MCF 10A (cell line): ENCODE measurements around the gene DNAL1. TPM values are rescaled to one million over a fixed set of nuclear protein-coding genes. Genes with fewer than 3 reads are reported as not detected.

Source experiments
- BruUV-seq: library from RNA; stranded (reverse); fragments of 400-500 nt; replicated peaks from 2 replicates; lab custom pipeline; 2021; lab: Mats Ljungman, UMichigan
- CTCF ChIA-PET: fragments of 300-600 bp; sonication (Branson Sonifier 250); formaldehyde crosslinking; extraction: SDS; loops from one replicate; lab custom pipeline; 2021; ENCODE audit warnings: antibody characterized with exemption, inconsistent platforms; lab: Yijun Ruan, JAX
- POLR2A ChIA-PET: fragments of 300-600, 350-650 bp; sonication (Branson Sonifier 250); formaldehyde crosslinking; extraction: SDS; loops from one replicate; lab custom pipeline; 2020; ENCODE audit warnings: antibody characterized with exemption, inconsistent platforms; lab: Yijun Ruan, JAX
- DNase-seq: peaks from one replicate; pipeline ENCODE4 v3.0.0-alpha.2; 2018; ENCODE audit not compliant: unreplicated experiment
- H3K27ac Mint-ChIP-seq: one replicate; pipeline ENCODE4 v1.8.0; 2022; ENCODE audit warnings: mild to moderate bottlenecking, low read depth, mixed read lengths; ENCODE audit not compliant: unreplicated experiment
- H3K27me3 Mint-ChIP-seq: one replicate; pipeline ENCODE4 v1.8.0; 2022; ENCODE audit warnings: mixed read lengths; ENCODE audit not compliant: insufficient read depth, unreplicated experiment
- H3K36me3 Mint-ChIP-seq: one replicate; pipeline ENCODE4 v1.8.0; 2022; ENCODE audit warnings: mild to moderate bottlenecking, moderate library complexity, mixed read lengths; ENCODE audit not compliant: insufficient read depth, unreplicated experiment
- H3K4me1 Mint-ChIP-seq: one replicate; pipeline ENCODE4 v1.8.0; 2022; ENCODE audit warnings: mixed read lengths; ENCODE audit not compliant: insufficient read depth, unreplicated experiment
- H3K4me3 Mint-ChIP-seq: one replicate; pipeline ENCODE4 v1.8.0; 2022; ENCODE audit warnings: mild to moderate bottlenecking, moderate library complexity, mixed read lengths; ENCODE audit not compliant: unreplicated experiment
- H3K9me3 Mint-ChIP-seq: one replicate; pipeline ENCODE4 v1.8.0; 2022; ENCODE audit warnings: mixed read lengths; ENCODE audit not compliant: unreplicated experiment
- CTCF ChIP-seq: fragments of 200-600 bp; IDR thresholded peaks from one replicate; pipeline ENCODE4 v1.8.0; 2022; ENCODE audit warnings: antibody characterized with exemption, mild to moderate bottlenecking; ENCODE audit not compliant: unreplicated experiment
- intact Hi-C: fragments of 100-400 bp; cut with micrococcal nuclease; formaldehyde crosslinking; loops from 2 replicates; pipeline ENCODE4 v1.14.1; 2022
- total RNA-seq: library from RNA; stranded (reverse); gene quantifications from 2 replicates; pipeline ENCODE4 v1.2.3, GENCODE V29; 2022

Gene DNAL1
- total RNA-seq, 1 experiment from 2014 or later, result 18.5 TPM

DNA sequence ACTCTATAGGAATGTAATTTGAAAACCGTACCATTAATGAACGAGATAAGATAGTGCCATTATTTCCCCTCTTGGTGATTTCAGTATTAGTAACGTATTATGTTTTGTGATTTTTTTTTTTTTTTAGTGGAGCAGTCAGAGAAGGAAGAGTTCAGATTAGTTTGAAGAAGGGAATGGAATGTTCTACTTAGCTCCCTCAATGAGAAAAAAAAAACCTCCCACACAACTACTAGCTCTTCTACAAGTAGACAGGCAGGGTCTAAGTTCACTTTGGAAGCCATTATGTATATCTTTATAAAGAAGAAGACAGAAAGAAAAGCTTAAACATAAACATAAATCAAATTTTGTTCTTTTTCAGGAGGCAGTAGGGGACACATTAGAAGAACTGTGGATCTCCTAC lies 42.1 kb downstream of the DNAL1 start:
- no peaks in the 10 kb centered on the region for H3K9me3 Mint-ChIP-seq
- intact Hi-C loops, result no loop called here
- no peak overlapping the region for H3K27ac Mint-ChIP-seq
- H3K4me3 Mint-ChIP-seq, result no peak overlapping the region
- CTCF ChIA-PET, result interaction anchor here (0.6 kb wide), 1 partner anchor 24 kb away, joined by 4 read pairs; no protein-coding TSS in a partner anchor
- POLR2A ChIA-PET, result interaction anchor here (2.0 kb wide), 1 partner anchor 9 kb away, joined by 7 read pairs; no protein-coding TSS in a partner anchor
- no peak for DNase-seq
- H3K36me3 Mint-ChIP-seq, result peaks cover 37% of the 10 kb centered on the region
- BruUV-seq, result no TSS peak
- no peak for TF ChIP-seq CTCF
- peaks cover 3% of the 10 kb centered on the region for H3K4me1 Mint-ChIP-seq
- H3K27me3 Mint-ChIP-seq, result no peaks in the 10 kb centered on the region

DNA sequence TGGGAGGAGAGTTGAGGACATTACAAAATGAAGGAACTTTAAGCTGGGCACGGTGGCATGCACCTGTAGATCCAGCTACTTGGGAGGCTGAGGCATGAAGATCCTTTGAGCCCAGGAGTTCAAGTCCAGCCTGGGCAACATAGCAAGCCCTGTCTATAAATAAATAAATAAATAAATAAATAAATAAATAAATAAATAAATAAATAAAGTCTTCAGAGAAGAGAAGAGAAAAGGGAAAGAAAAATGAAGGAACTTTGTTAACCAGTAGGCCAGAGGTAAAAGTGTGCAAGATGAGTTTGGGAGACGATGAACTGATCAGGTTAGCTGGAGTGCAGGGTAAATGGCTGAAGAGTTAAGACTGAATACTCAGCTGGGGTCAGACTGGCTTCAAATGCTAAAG lies 49.3 kb downstream of the DNAL1 start:
- no peak for DNase-seq
- H3K36me3 Mint-ChIP-seq, result peaks cover 31% of the 10 kb centered on the region
- no peak for TF ChIP-seq CTCF
- no peak overlapping the region for H3K4me3 Mint-ChIP-seq
- intact Hi-C loops, result no loop called here
- H3K9me3 Mint-ChIP-seq, result no peaks in the 10 kb centered on the region
- no peaks in the 10 kb centered on the region for H3K27me3 Mint-ChIP-seq
- peaks cover 11% of the 10 kb centered on the region for H3K4me1 Mint-ChIP-seq
- POLR2A ChIA-PET, result interaction anchor here (0.9 kb wide), 1 partner anchor 118 kb away, joined by 3 read pairs; no protein-coding TSS in a partner anchor
- CTCF ChIA-PET, result interaction anchor here (1.6 kb wide), 1 partner anchor 35 kb away, joined by 4 read pairs; no protein-coding TSS in a partner anchor
- H3K27ac Mint-ChIP-seq, result no peak overlapping the region
- no TSS peak for BruUV-seq

DNA sequence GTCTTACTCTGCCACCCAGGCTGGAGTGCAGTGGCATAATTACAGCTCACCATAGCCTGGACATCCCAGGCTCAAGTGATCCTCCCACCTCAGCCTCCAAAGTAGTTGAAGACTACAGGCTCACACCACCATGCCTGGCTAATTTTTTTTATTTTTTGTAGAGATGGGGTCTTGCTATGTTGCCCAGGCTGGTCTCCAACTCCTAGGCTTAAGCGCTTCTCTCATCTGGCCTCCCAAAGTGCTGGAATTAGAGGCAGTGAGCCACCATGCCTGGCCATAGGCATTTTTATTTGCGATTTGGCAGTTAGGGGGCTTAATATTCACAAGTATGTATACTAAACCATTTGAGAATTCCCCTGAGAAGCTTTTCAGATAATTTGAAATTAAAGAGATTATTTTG lies 50.3 kb downstream of the DNAL1 start:
- TF ChIP-seq CTCF, result no peak
- no peaks in the 10 kb centered on the region for H3K9me3 Mint-ChIP-seq
- no peak overlapping the region for H3K27ac Mint-ChIP-seq
- intact Hi-C loops, result no loop called here
- no peak overlapping the region for H3K4me3 Mint-ChIP-seq
- no peaks in the 10 kb centered on the region for H3K27me3 Mint-ChIP-seq
- CTCF ChIA-PET, result interaction anchor here (0.8 kb wide), 1 partner anchor 17 kb away, joined by 5 read pairs; no protein-coding TSS in a partner anchor
- no peak for DNase-seq
- POLR2A ChIA-PET, result no interaction called here
- BruUV-seq, result no TSS peak
- H3K4me1 Mint-ChIP-seq, result peaks cover 11% of the 10 kb centered on the region
- H3K36me3 Mint-ChIP-seq, result peaks cover 25% of the 10 kb centered on the region

GRCh38 chr14:73695997-73696396 lies 51.2 kb downstream of the DNAL1 start:
- intact Hi-C loops, result no loop called here
- Mint-ChIP-seq H3K36me3 (peaks cover 31% of the 10 kb centered on the region), H3K4me3 (no peak overlapping the region), H3K4me1 (peaks cover 11% of the 10 kb centered on the region), H3K9me3 (no peaks in the 10 kb centered on the region), H3K27me3 (no peaks in the 10 kb centered on the region), H3K27ac (no peak overlapping the region)
- CTCF ChIA-PET, result no interaction called here
- BruUV-seq, result no TSS peak
- no peak for DNase-seq
- POLR2A ChIA-PET, result interaction anchor here (0.9 kb wide), 1 partner anchor 17 kb away, joined by 3 read pairs; no protein-coding TSS in a partner anchor
- no peak for TF ChIP-seq CTCF
